ENCODE results near the gene MS4A10.

The MS4A10 gene

GRCh38 chr11:60801194-60801593, 16.1 kb downstream of the MS4A10 start:
- TF ChIP-seq TAF1 (IDR thresholded peaks at IDR 0.05; ENCODE audit: low read depth) (no peak), USF1 (IDR thresholded peaks at IDR 0.05) (no peak), FOXM1 (IDR thresholded peaks at IDR 0.05; ENCODE audit: borderline replicate concordance, low read depth) (no peak), RAD21 (IDR thresholded peaks at IDR 0.05; ENCODE audit: low read depth) (no peak), MAX (IDR thresholded peaks at IDR 0.05) (no peak), ZBTB7A (IDR thresholded peaks at IDR 0.05; ENCODE audit: low read depth) (no peak), TCF12 (IDR thresholded peaks at IDR 0.05; ENCODE audit: low read depth) (no peak), REST (IDR thresholded peaks at IDR 0.05; ENCODE audit: low read depth) (no peak), EP300 (IDR thresholded peaks at IDR 0.05; ENCODE audit: borderline replicate concordance) (no peak), EGR1 (IDR thresholded peaks at IDR 0.05) (no peak), CEBPB (IDR thresholded peaks at IDR 0.05) (no peak), TEAD4 (IDR thresholded peaks at IDR 0.05) (no peak), CREB1 (IDR thresholded peaks at IDR 0.05; ENCODE audit: low read depth) (no peak)

GRCh38 chr11:60803273-60803936, 18.3 kb downstream of the MS4A10 start:
- TF ChIP-seq EGR1 (IDR thresholded peaks at IDR 0.05) (no peak), ZBTB7A (IDR thresholded peaks at IDR 0.05; ENCODE audit: low read depth) (no peak), NFIC (IDR thresholded peaks at IDR 0.05) (no peak), USF1 (IDR thresholded peaks at IDR 0.05) (no peak), MAX (IDR thresholded peaks at IDR 0.05) (no peak), REST (IDR thresholded peaks at IDR 0.05; ENCODE audit: low read depth) (no peak), TAF1 (IDR thresholded peaks at IDR 0.05; ENCODE audit: low read depth) (no peak), TEAD4 (IDR thresholded peaks at IDR 0.05) (no peak), EP300 (IDR thresholded peaks at IDR 0.05; ENCODE audit: borderline replicate concordance) (no peak), YY1 (IDR thresholded peaks at IDR 0.05; ENCODE audit: low read depth) (no peak), TCF12 (IDR thresholded peaks at IDR 0.05; ENCODE audit: low read depth) (no peak), CREB1 (IDR thresholded peaks at IDR 0.05; ENCODE audit: low read depth) (no peak), FOXM1 (IDR thresholded peaks at IDR 0.05; ENCODE audit: borderline replicate concordance, low read depth) (no peak), CEBPB (IDR thresholded peaks at IDR 0.05) (no peak)

GRCh38 chr11:60809249-60809648, 24.1 kb downstream of the MS4A10 start:
- TF ChIP-seq TEAD4 (IDR thresholded peaks at IDR 0.05) (no peak), TCF12 (IDR thresholded peaks at IDR 0.05; ENCODE audit: low read depth) (no peak), EP300 (IDR thresholded peaks at IDR 0.05; ENCODE audit: borderline replicate concordance) (no peak), REST (IDR thresholded peaks at IDR 0.05; ENCODE audit: low read depth) (no peak), YY1 (IDR thresholded peaks at IDR 0.05; ENCODE audit: low read depth) (no peak)

GRCh38 chr11:60809691-60810090, 24.6 kb downstream of the MS4A10 start:
- TF ChIP-seq TAF1 (IDR thresholded peaks at IDR 0.05; ENCODE audit: low read depth) (no peak), CREB1 (IDR thresholded peaks at IDR 0.05; ENCODE audit: low read depth) (no peak), EGR1 (IDR thresholded peaks at IDR 0.05) (no peak), EP300 (IDR thresholded peaks at IDR 0.05; ENCODE audit: borderline replicate concordance) (no peak), ZBTB7A (IDR thresholded peaks at IDR 0.05; ENCODE audit: low read depth) (no peak), YY1 (IDR thresholded peaks at IDR 0.05; ENCODE audit: low read depth) (no peak)
